ENCODE results near the gene RBMS3. TPM values are rescaled to one million over a fixed set of nuclear protein-coding genes. Genes with fewer than 3 reads are reported as not detected.

RBMS3 gene
- total RNA-seq, 1 experiment from 2014 or later = not detected

GRCh38 chr3:29718661-29719065, 437.8 kb downstream of the RBMS3 start:
- DNase-seq (ENCODE audit: low spot score) = peak; percentile 3

- DNase-seq (ENCODE audit: low spot score) = no peak
Observed at GRCh38 chr3:29720665-29721064, 439.8 kb downstream of the RBMS3 start.

GRCh38 chr3:29721789-29722188, 440.9 kb downstream of the RBMS3 start:
- no peak for DNase-seq (ENCODE audit: low spot score)

- DNase-seq (ENCODE audit: low spot score) = no peak
Observed at GRCh38 chr3:29731050-29731449, 450.2 kb downstream of the RBMS3 start.

GRCh38 chr3:29741231-29741630, 460.4 kb downstream of the RBMS3 start:
- DNase-seq (ENCODE audit: low spot score) = no peak

GRCh38 chr3:29745232-29745870, 464.5 kb downstream of the RBMS3 start:
- no peak for DNase-seq (ENCODE audit: low spot score)

GRCh38 chr3:29746163-29746760, 465.4 kb downstream of the RBMS3 start:
- no peak for DNase-seq (ENCODE audit: low spot score)

GRCh38 chr3:29747991-29748390, 467.1 kb downstream of the RBMS3 start:
- DNase-seq (ENCODE audit: low spot score) = no peak

GRCh38 chr3:29751647-29752314, 470.9 kb downstream of the RBMS3 start:
- DNase-seq (ENCODE audit: low spot score) = no peak

- DNase-seq (ENCODE audit: low spot score) = no peak
Observed at GRCh38 chr3:29754346-29754745, 473.5 kb downstream of the RBMS3 start.

GRCh38 chr3:29755416-29755815, 474.5 kb downstream of the RBMS3 start:
- no peak for DNase-seq (ENCODE audit: low spot score)

GRCh38 chr3:29757054-29757777, 476.3 kb downstream of the RBMS3 start:
- DNase-seq (ENCODE audit: low spot score) = no peak

GRCh38 chr3:29758108-29758433, 477.2 kb downstream of the RBMS3 start:
- no peak for DNase-seq (ENCODE audit: low spot score)

- DNase-seq (ENCODE audit: low spot score) = no peak
Observed at GRCh38 chr3:29758434-29759322, 477.8 kb downstream of the RBMS3 start.

- DNase-seq (ENCODE audit: low spot score) = no peak
Observed at GRCh38 chr3:29759411-29760225, 478.7 kb downstream of the RBMS3 start.

- no peak for DNase-seq (ENCODE audit: low spot score)
Observed at GRCh38 chr3:29760226-29760685, 479.4 kb downstream of the RBMS3 start.

- no peak for DNase-seq (ENCODE audit: low spot score)
Observed at GRCh38 chr3:29761517-29761916, 480.6 kb downstream of the RBMS3 start.

- no peak for DNase-seq (ENCODE audit: low spot score)
Observed at GRCh38 chr3:29763115-29763514, 482.2 kb downstream of the RBMS3 start.

GRCh38 chr3:29764041-29764440, 483.2 kb downstream of the RBMS3 start:
- DNase-seq (ENCODE audit: low spot score) = no peak

- peak; percentile 23 for DNase-seq (ENCODE audit: low spot score)
Observed at GRCh38 chr3:29764603-29765254, 483.9 kb downstream of the RBMS3 start.
